Measurements from ENCODE around the gene HNRNPH3.

GRCh38 chr10:68336754-68337351, 5.0 kb downstream of the HNRNPH3 start:
- TF ChIP-seq CTCF (tag by site-specific recombination; IDR thresholded peaks at IDR 0.05), result no peak
- TF ChIP-seq ZNF121 (tag by site-specific recombination; IDR thresholded peaks at IDR 0.05), result no peak
- TF ChIP-seq ZNF621 (tag by site-specific recombination; IDR thresholded peaks at IDR 0.05), result no peak
- TF ChIP-seq ZBTB26 (tag by site-specific recombination; optimal IDR thresholded peaks at IDR 0.05), result no peak
- no peak for TF ChIP-seq ZNF571 (tag by site-specific recombination; IDR thresholded peaks at IDR 0.05)
- TF ChIP-seq ZNF558 (tag by site-specific recombination; IDR thresholded peaks at IDR 0.05), result no peak
- TF ChIP-seq KLF9 (tag by site-specific recombination; IDR thresholded peaks at IDR 0.05; ENCODE audit: low read depth), result no peak
- TF ChIP-seq ZNF701 (tag by site-specific recombination; IDR thresholded peaks at IDR 0.05), result no peak
- no peak for TF ChIP-seq ZNF138 (tag by site-specific recombination; IDR thresholded peaks at IDR 0.05; ENCODE audit: borderline replicate concordance)
- TF ChIP-seq ZBTB49 (tag by site-specific recombination; IDR thresholded peaks at IDR 0.05; ENCODE audit: low read depth), result no peak
- TF ChIP-seq GLIS2 (tag by site-specific recombination; IDR thresholded peaks at IDR 0.05), result no peak
- no peak for TF ChIP-seq PRDM1 (tag by site-specific recombination; IDR thresholded peaks at IDR 0.05)

All from HEK293 (cell line).